NCI-H774 (cell line): ENCODE measurements around the gene TCERG1L.

Experiments used
- DNase-seq: peaks from one replicate; lab custom pipeline; 2025; lab: John Stamatoyannopoulos, UW

The TCERG1L gene

GRCh38 chr10:131227163-131227740 lies 84.3 kb downstream of the TCERG1L start:
- DNase-seq, result no peak

DNA sequence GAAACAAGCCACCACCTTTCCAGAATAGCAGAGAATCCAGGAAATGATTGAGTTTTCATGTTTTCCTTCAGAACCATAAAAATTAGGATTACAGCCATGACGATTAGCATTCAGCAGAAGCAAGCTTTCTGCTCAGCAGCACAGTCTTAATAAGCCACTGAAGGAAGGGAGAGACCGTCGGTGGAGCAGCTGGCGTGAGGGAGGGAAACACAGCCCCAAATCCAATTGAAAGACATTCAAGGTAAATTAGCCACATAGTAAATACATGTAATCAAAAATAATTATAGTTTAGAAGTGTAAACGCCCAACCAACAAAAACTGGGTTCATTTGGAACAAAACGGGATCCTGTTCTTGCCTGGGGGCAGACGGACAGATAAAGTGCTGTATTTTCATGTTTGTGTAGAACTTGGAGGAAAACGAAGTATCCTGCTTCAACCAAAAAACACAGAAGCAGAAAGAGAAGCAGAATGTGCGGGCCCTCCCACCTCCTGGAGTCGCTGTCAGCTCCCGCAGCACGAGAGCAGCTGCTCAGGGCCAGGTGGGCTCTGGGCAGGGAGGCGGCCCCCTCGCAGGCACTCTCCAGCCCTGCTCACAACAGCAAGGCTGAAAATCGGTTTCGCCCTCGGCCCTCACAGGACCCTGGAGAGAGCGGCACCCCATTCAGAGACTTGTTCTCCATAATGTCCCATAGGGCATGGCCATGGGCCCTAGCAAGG lies 84.9 kb downstream of the TCERG1L start:
- DNase-seq, result no peak

DNA sequence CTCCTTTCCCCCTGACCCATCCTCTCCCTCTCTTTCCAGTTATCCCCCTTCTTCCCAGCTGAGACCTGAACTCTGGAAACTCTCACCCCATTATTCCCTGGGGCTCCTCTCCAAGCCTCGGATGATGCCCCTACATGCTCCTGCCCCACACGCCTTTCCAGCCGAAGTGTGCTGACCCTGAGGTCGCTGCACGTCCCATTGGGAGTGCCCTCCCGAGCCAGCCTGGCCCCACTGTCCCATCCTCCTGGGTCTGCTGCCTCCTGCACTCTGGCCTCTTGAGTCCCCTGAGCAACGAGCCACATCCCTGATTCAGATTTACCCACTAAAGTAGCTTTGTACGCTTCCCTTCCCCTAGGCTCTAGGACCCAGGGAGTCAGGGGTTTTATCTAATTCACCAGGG lies 87.4 kb downstream of the TCERG1L start:
- no peak for DNase-seq

GRCh38 chr10:131223422-131223821 lies 88.1 kb downstream of the TCERG1L start:
- DNase-seq, result no peak

GRCh38 chr10:131222986-131223385 lies 88.5 kb downstream of the TCERG1L start:
- no peak for DNase-seq

GRCh38 chr10:131221632-131222277 lies 89.8 kb downstream of the TCERG1L start:
- DNase-seq, result no peak

DNA sequence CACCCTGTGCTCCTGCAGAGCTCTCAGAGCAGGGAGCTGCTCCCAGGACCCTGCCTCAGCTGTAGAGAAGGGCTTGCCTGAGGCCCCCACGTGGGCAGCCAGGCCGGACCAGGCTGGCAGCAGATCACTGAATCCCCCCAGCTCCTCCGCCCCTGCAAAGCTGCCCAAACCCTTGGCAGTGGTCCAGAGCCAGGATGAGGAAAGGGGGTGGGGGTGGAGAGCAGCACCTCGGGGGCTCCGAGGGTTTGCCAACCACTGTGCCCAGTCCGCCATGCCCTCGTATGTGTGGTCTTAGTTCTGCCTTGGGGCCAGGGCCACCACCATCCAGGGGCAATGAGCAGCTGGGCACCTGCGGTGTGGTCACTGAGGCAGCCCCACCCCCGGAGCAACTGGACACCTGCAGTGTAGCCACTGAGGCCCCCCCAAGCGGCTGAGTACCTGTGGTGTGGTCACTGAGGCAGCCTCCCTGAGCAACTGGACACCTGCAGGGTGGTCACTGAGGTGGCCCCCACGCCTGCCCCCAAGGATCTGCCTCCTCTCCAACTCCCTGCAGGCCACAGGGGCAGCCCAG lies 90.8 kb downstream of the TCERG1L start:
- DNase-seq, result no peak

GRCh38 chr10:131219955-131220489 lies 91.5 kb downstream of the TCERG1L start:
- no peak for DNase-seq

DNA sequence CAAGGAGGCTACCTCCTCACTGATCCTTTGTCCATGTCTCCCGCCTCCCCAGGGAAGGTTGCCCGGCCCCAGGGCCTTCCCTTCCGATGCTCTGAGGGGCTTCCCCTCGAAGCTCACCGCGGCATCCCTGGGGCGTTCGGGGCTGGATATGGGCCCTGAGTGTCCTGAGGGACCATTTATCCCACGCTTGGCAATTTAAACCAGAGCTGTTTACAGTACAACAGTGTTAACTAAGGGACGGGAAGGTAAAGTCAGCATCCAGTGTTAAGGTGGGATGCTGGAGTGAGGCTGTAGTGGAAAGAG lies 92.0 kb downstream of the TCERG1L start:
- DNase-seq, result no peak

- DNase-seq, result no peak
Measured at GRCh38 chr10:131218811-131219583, 92.5 kb downstream of the TCERG1L start.

GRCh38 chr10:131216681-131217230 lies 94.8 kb downstream of the TCERG1L start:
- no peak for DNase-seq

GRCh38 chr10:131215776-131216175 lies 95.7 kb downstream of the TCERG1L start:
- DNase-seq, result no peak

- no peak for DNase-seq
Measured at GRCh38 chr10:131214521-131215244, 96.8 kb downstream of the TCERG1L start.

GRCh38 chr10:131213741-131214505 lies 97.6 kb downstream of the TCERG1L start:
- no peak for DNase-seq

DNA sequence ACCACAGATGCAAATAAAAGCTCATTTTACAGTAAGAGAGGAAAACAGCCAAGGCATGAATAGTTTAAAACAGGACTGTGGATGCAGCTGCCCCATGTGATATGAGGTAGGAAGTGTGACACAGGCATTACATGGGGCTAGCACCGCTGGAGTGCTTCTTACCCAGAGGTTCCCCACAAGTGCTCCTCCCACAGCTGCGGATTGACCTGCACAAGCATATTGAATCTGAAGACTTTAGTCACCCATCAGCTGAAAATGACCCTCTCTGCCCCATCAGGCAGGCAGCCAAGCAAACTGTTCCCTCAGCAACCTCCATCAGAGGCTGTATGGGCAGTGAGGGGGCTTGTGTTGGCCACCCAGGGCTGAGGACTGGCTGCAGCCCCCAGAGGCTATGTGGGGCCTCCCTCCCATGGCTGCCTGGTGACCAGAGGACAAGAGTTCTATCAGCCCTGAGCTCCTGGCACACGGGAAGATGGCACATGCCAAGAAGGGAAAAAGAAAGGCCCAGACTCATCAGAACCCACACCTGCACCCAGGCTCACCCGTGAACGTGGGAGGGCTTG lies 98.7 kb downstream of the TCERG1L start:
- no peak for DNase-seq

GRCh38 chr10:131211965-131212619 lies 99.4 kb downstream of the TCERG1L start:
- no peak for DNase-seq

- DNase-seq, result no peak
Measured at GRCh38 chr10:131211559-131211958, 100.0 kb downstream of the TCERG1L start.

DNA sequence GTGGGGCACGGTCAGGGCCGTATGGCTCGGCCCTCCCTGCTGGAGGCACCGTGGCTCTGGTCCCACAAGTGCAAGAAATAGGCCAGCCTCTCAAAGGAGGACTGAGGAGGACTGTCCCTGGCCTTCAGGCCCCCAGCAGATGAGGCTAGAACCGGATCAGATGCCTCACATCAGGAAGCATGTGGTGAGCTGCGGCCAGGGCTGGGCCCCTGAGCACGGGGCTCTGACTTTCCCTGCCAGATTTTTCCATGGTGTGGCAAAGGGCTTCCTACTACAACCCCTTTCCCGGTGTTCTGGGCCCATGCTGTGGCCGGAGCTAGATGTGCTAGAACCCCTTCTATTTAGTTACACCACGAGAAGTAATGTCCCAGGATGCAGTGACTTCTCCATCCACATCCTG lies 100.4 kb downstream of the TCERG1L start:
- DNase-seq, result no peak

GRCh38 chr10:131210181-131210580 lies 101.3 kb downstream of the TCERG1L start:
- DNase-seq, result no peak
